B cell (primary cell): ENCODE results near the gene DUSP5. TPM values are rescaled to one million over a fixed set of nuclear protein-coding genes. Genes with fewer than 3 reads are reported as not detected.
A peak's percentile ranks its signal among the peaks of the same experiment; 100 is the strongest.

ENCODE experiments used
- ATAC-seq: fragments of 200-7000 bp; cut with Tn5 transposase; one replicate; pipeline ENCODE4 v1.10.0; 2021; ENCODE audit warnings: low read depth, mild to moderate bottlenecking, moderate number of reproducible peaks, moderate library complexity
- CTCF ChIA-PET: fragments of 350-600 bp; sonication (Branson Sonifier 250); formaldehyde crosslinking; loops from one replicate; lab custom pipeline; 2021; ENCODE audit warnings: antibody characterized with exemption, inconsistent platforms; lab: Charles Lee
- POLR2A ChIA-PET: fragments of 350-600 bp; sonication (Branson Sonifier 250); formaldehyde crosslinking; loops from one replicate; lab custom pipeline; 2021; ENCODE audit warnings: antibody characterized with exemption; lab: Charles Lee
- DNase-seq: peaks from one replicate; pipeline ENCODE4 v3.0.0; 2013
- H2AFZ ChIP-seq: 2 replicates; pipeline ENCODE4 v1.6.1; 2012; ENCODE audit warnings: mild to moderate bottlenecking, low read depth, low read length; ENCODE audit not compliant: insufficient read depth, poor library complexity, severe bottlenecking
- H3K27ac ChIP-seq, 2 donors: 1 replicate in 1 of 2; 2 replicates in 1 of 2; pipeline ENCODE4 v1.5.1; 2012 to 2013; ENCODE audit warnings: low read length in 2 of 2, mild to moderate bottlenecking in 2 of 2, moderate library complexity in 1 of 2
- H3K27me3 ChIP-seq, 4 experiments: fragments of 200-600 bp in 1 of 4; sonication (generic) in 1 of 4; replicated peaks in 1 of 4; 1 replicate in 2 of 4; 2 replicates in 2 of 4; pipeline versions ENCODE4 v1.6.1 to v1.7.0; 2013 to 2016; ENCODE audit warnings: low read length in 3 of 4, mild to moderate bottlenecking in 2 of 4, mixed read lengths in 1 of 4, moderate library complexity in 1 of 4; ENCODE audit not compliant: insufficient read depth in 4 of 4, control insufficient read depth in 3 of 4; ENCODE audit errors: control extremely low read depth in 1 of 4
- H3K36me3 ChIP-seq, 2 experiments: replicated peaks in 1 of 2; 1 replicate in 1 of 2; 2 replicates in 1 of 2; pipeline versions ENCODE4 v1.6.1 to v1.7.1; 2013; ENCODE audit warnings: low read length in 1 of 2; ENCODE audit not compliant: insufficient read depth in 2 of 2, control insufficient read depth in 1 of 2; ENCODE audit errors: control extremely low read depth in 1 of 2, extremely low read depth in 1 of 2
- H3K4me1 ChIP-seq, 2 donors: fragments of 200-600 bp in 1 of 2; sonication (generic) in 1 of 2; 1 replicate in 1 of 2; 2 replicates in 1 of 2; pipeline versions ENCODE4 v1.5.1 to v1.6.1; 2013 to 2017; ENCODE audit warnings: low read length in 2 of 2; ENCODE audit not compliant: control insufficient read depth in 2 of 2, insufficient read depth in 2 of 2
- H3K4me2 ChIP-seq: replicated peaks from 2 replicates; pipeline ENCODE3; 2012; ENCODE audit warnings: mild to moderate bottlenecking, low read depth, low read length; ENCODE audit not compliant: poor library complexity, severe bottlenecking
- H3K4me3 ChIP-seq, 5 experiments: fragments of 200-600 bp in 1 of 5; sonication (generic) in 1 of 5; 1 replicate in 3 of 5; 2 replicates in 2 of 5; pipeline versions ENCODE4 v1.5.1 to v1.7.0; 2011 to 2016; ENCODE audit warnings: low read length in 4 of 5, mild to moderate bottlenecking in 4 of 5, low read depth in 2 of 5, control low read depth in 1 of 5, moderate library complexity in 1 of 5; ENCODE audit not compliant: insufficient read depth in 1 of 5; ENCODE audit errors: control extremely low read depth in 1 of 5, extremely low read depth in 1 of 5
- H3K79me2 ChIP-seq: fragments of 200-600 bp; sonication (generic); one replicate; pipeline ENCODE4 v1.6.0; 2016; ENCODE audit warnings: low read length; ENCODE audit not compliant: control insufficient read depth, insufficient read depth
- H3K9ac ChIP-seq: fragments of 200-600 bp; sonication (generic); 2 replicates; pipeline ENCODE4 v1.6.1; 2017; ENCODE audit warnings: mild to moderate bottlenecking, low read length, moderate library complexity
- H3K9me3 ChIP-seq, 3 donors: one replicate each; pipeline versions ENCODE4 v1.6.1 to v1.7.1; 2013; ENCODE audit warnings: low read length in 2 of 3; ENCODE audit not compliant: control insufficient read depth in 2 of 3, insufficient read depth in 1 of 3; ENCODE audit errors: control extremely low read depth in 1 of 3
- H4K20me1 ChIP-seq: 2 replicates; pipeline ENCODE4 v1.6.0; 2012; ENCODE audit warnings: mild to moderate bottlenecking, low read length; ENCODE audit not compliant: insufficient read depth, control insufficient read depth, poor library complexity, severe bottlenecking
- H3K27ac Mint-ChIP-seq: one replicate; pipeline ENCODE4 v1.8.0; 2021; ENCODE audit warnings: mixed read lengths
- H3K27me3 Mint-ChIP-seq: one replicate; pipeline ENCODE4 v1.8.0; 2021; ENCODE audit warnings: mixed read lengths
- H3K4me1 Mint-ChIP-seq: one replicate; pipeline ENCODE4 v1.8.0; 2021; ENCODE audit warnings: mixed read lengths
- H3K4me3 Mint-ChIP-seq: one replicate; pipeline ENCODE4 v1.8.0; 2021; ENCODE audit warnings: mixed read lengths
- H3K9me3 Mint-ChIP-seq: one replicate; pipeline ENCODE4 v1.8.0; 2022; ENCODE audit warnings: mixed read lengths; ENCODE audit not compliant: insufficient read depth
- CTCF ChIP-seq: fragments of 200-600 bp; IDR thresholded peaks from one replicate; pipeline ENCODE4 v1.8.0; 2022; ENCODE audit warnings: antibody characterized with exemption, mild to moderate bottlenecking
- EZH2 ChIP-seq: IDR thresholded peaks from 2 replicates; pipeline ENCODE4 v1.6.1; 2012; ENCODE audit warnings: borderline replicate concordance, low read depth, mild to moderate bottlenecking, moderate library complexity, low read length; ENCODE audit not compliant: insufficient read depth, poor library complexity, severe bottlenecking
- WGBS: methylation state at CpG from one replicate; pipeline ENCODE4 v1.1.5; 2013; ENCODE audit warnings: missing lambda C conversion rate; ENCODE audit not compliant: insufficient coverage; 5-methylcytosine and 5-hydroxymethylcytosine counted together
- intact Hi-C: fragments of 100-400 bp; cut with micrococcal nuclease; formaldehyde crosslinking; loops from one replicate; pipeline ENCODE4 v1.10.0; 2022
- polyA plus RNA-seq: library from polyadenylated mRNA; depleted of rRNA; stranded (reverse); fragments of >200 nt; gene quantifications from 2 replicates; pipeline ENCODE4 v1.2.3, GENCODE V29; 2012
- total RNA-seq, 2 donors: library from RNA; stranded (reverse); fragments of 120-200 nt in 1 of 2; gene quantifications; 1 replicate in 1 of 2; 2 replicates in 1 of 2; pipeline versions ENCODE4 v1.2.3 to v1.2.4, GENCODE V29; 2013 to 2022

DUSP5 gene
- total and polyA plus RNA-seq, 2 donors (not counting 1 experiment from before 2014, with no cell fraction given) = 10.0 to 71.0 TPM

- ChIA-PET POLR2A (no interaction called here), CTCF (interaction anchor here (0.7 kb wide), 1 partner anchor 17 kb away, joined by 4 read pairs; no protein-coding TSS in a partner anchor)
- Mint-ChIP-seq H3K27ac (no peak overlapping the region), H3K4me1 (peaks cover 22% of the 10 kb centered on the region), H3K27me3 (peaks cover 6% of the 10 kb centered on the region), H3K9me3 (no peaks in the 10 kb centered on the region), H3K4me3 (peak overlapping the region; percentile 9)
- H3K27me3 ChIP-seq = peaks cover 0 to 12% (median 4%) of the 10 kb centered on the region in 4 experiments
- intact Hi-C loops = no loop called here
- no peak overlapping the region for H3K27ac ChIP-seq
- peaks cover 17 to 22% of the 10 kb centered on the region in 2 donors for H3K4me1 ChIP-seq
- no peaks in the 10 kb centered on the region for H3K36me3 ChIP-seq
- H3K9ac ChIP-seq = no peak overlapping the region
- TF ChIP-seq CTCF (no peak), EZH2 (no peak)
- no peak overlapping the region for H3K4me3 ChIP-seq
- no CpG with 5 or more reads among the region's 6 CpGs for WGBS
- no peak for DNase-seq
- H3K79me2 ChIP-seq = no peaks in the 10 kb centered on the region
- H3K9me3 ChIP-seq = no peaks in the 10 kb centered on the region
- H2AFZ ChIP-seq = no peak overlapping the region
- no peaks in the 10 kb centered on the region for H4K20me1 ChIP-seq
- ATAC-seq = no peak
- no peak overlapping the region for H3K4me2 ChIP-seq
These were observed 31.9 kb downstream of the DUSP5 start for GRCh38 chr10:110529596-110530011.

- no peak overlapping the region for H3K9ac ChIP-seq
- peaks cover 8% of the 10 kb centered on the region for H3K27me3 Mint-ChIP-seq
- no peak overlapping the region for H3K27ac ChIP-seq
- no peaks in the 10 kb centered on the region for H3K79me2 ChIP-seq
- POLR2A ChIA-PET = no interaction called here
- H3K9me3 Mint-ChIP-seq = no peaks in the 10 kb centered on the region
- no peak for ATAC-seq
- peaks cover 22 to 27% of the 10 kb centered on the region in 2 donors for H3K4me1 ChIP-seq
- WGBS = 37% methylated on average over 26 of the region's 35 CpGs
- DNase-seq = no peak
- CTCF ChIA-PET = interaction anchor here (1.6 kb wide), 1 partner anchor 17 kb away, joined by 5 read pairs; no protein-coding TSS in a partner anchor
- H3K4me1 Mint-ChIP-seq = peaks cover 26% of the 10 kb centered on the region
- H2AFZ ChIP-seq = no peak overlapping the region
- H3K27me3 ChIP-seq = peaks cover 0 to 12% (median 4%) of the 10 kb centered on the region in 4 experiments
- no peak overlapping the region for H3K4me3 ChIP-seq
- H3K4me2 ChIP-seq = peak overlapping the region; percentile 58
- H3K4me3 Mint-ChIP-seq = peak overlapping the region; percentile 37
- H3K9me3 ChIP-seq = no peaks in the 10 kb centered on the region
- intact Hi-C loops = no loop called here
- H4K20me1 ChIP-seq = no peaks in the 10 kb centered on the region
- peak overlapping the region; percentile 20 for H3K27ac Mint-ChIP-seq
- no peak for TF ChIP-seq EZH2
- TF ChIP-seq CTCF = no peak
- no peaks in the 10 kb centered on the region for H3K36me3 ChIP-seq
These were observed 32.6 kb downstream of the DUSP5 start for GRCh38 chr10:110530131-110530831.
